ENCODE measurements around the gene CD300E.
"Not testable (repeated sequence)": the region's sequence is repeated elsewhere in the genome, so short reads cannot be mapped to it uniquely, and the experiment has no call there.

The CD300E gene

GRCh38 chr17:74599023-74599399 lies 24.5 kb downstream of the CD300E start:
- no peak for DNase-seq (ENCODE audit: low read depth, low spot score)

DNA sequence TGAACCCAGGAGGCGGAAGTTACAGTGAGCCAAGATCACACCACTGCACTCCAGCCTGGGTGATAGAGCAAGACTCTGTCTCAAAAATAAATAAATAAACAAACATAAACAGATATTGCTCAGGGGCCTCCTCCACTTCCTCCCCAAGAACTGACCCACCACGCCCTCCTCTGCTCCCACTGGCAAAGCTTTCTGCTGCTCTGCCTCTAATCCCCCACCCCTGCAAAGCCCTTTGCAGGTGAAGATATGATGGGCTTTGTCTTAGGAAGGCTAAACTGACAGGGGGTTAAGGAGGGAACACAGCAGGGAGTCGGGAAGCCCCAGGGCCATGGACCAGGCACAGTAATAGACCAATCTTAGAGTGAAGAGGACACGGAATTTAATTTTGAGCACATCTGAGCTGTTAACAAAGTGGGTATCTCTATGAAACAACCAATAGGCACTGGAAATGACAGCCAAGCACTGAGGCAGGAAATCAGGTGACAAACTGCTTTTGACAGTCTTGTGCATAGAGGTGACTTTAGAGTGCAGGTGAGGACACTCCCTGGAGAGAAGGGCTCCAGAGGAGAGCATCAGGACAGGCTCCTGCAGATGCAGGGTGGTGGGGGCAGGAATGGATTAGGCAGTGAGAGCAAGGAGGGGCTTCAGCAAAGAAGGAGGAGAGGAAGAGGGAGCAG lies 25.1 kb downstream of the CD300E start:
- DNase-seq (ENCODE audit: low read depth, low spot score) = no peak

DNA sequence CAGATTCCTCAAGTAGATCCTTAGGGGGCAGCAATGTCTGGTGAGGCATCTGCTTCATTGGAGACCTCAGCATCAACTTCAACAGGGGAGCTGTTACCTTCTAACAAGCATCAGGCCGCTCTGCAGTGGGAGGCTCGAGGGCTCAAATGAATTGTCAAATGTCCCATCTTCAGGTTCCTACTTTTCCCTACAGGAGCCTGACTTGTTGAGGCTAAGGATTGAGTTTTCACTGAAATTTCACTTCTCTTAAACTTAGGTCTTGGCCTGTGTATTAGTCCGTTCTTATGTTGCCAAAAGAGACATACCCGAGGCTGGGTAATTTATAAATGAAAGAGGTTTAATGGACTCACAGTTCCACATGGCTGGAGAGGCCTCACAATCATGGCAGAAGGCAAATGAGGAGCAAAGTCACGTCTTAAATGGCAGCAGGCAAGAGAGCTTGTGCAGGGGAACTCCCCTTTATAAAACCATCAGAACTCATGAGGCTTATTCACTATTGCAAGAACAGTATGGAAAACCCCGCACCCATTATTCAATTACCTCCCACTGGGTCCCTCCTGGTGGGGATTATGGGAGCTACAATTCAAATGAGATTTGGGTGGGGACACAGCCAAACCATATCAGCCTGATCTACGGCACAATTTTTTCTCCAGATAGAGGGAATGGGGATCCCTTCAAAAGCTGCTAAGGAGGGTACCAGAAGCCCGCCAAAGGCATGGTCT lies 26.3 kb downstream of the CD300E start:
- DNase-seq (ENCODE audit: low read depth, low spot score) = no peak

DNA sequence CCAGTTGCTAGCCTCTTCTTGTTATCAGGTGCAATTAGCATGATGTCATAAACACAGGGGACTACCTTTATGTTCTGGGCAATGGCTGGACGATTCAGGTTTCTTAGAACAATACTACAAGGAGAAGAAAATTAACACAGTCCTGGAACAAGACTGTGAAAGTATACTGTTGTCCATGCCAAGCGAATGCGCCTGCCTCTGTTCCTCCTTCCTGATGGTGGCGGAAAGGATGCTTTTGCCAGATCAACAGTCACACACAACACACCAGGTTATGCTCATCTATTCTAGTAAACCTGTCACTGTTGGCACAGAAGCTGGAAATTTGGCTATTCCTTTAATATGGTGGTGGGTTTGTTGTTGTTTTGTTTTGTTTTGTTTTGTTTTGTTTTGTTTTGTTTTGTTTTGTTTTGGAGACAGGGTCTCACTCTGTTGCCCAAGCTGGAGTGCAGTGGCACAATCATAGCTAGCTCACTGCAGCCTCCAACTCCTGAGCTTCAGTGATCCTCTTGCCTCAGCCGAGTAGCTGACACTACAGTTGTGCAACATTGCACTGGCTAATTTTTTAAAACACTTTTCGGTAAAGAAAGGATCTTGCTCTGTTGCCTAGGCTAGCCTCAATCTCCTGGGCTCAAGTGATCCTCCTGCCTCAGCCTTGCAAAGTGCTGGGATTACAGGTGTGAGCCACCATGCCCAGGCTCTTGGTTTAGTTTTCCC lies 28.3 kb downstream of the CD300E start:
- no peak for DNase-seq (ENCODE audit: low read depth, low spot score)

GRCh38 chr17:74592087-74592990 lies 31.2 kb downstream of the CD300E start, which contains the start of gene CD300LD:
Gene CD300LD, minus strand, starts transcription at chr17:74592283. Its CDS starts 81 bp downstream, at chr17:74592202.
- DNase-seq (ENCODE audit: low read depth, low spot score) = no peak

GRCh38 chr17:74591503-74591902 lies 32.0 kb downstream of the CD300E start:
- no peak for DNase-seq (ENCODE audit: low read depth, low spot score)

GRCh38 chr17:74585711-74586110 lies 37.8 kb downstream of the CD300E start:
- no peak for DNase-seq (ENCODE audit: low read depth, low spot score)

GRCh38 chr17:74584292-74585060 lies 39.1 kb downstream of the CD300E start:
- DNase-seq (ENCODE audit: low read depth, low spot score) = no peak

GRCh38 chr17:74582633-74583032 lies 40.9 kb downstream of the CD300E start:
- no peak for DNase-seq (ENCODE audit: low read depth, low spot score)

DNA sequence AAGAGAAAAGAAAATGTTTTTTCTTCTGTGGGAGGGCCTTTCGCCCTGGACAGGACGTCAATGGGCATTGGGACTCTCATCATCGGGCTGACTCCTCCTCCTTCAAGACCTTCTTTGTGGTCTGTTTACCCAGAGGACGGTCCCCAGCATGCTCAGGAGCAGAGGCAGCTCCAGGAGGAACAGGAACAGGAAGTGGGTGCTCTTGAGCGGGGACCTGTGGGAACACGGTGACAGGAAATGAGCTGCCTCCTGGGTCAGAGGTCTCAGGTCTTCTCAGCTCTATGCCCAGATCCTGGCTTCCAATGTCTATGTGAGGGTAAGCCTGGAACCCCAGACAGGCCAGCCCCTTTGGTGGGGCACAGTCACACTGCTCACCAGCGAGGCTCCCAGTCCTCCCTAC lies 43.6 kb downstream of the CD300E start:
- no peak for DNase-seq (ENCODE audit: low read depth, low spot score)

GRCh38 chr17:74578979-74579378 lies 44.6 kb downstream of the CD300E start:
- no peak for DNase-seq (ENCODE audit: low read depth, low spot score)

GRCh38 chr17:74574489-74575142 lies 48.9 kb downstream of the CD300E start:
- DNase-seq (ENCODE audit: low read depth, low spot score) = no peak

- not testable (repeated sequence) for DNase-seq (ENCODE audit: low read depth, low spot score)
Observed at GRCh38 chr17:74573635-74574034, 49.9 kb downstream of the CD300E start.

GRCh38 chr17:74573169-74573568 lies 50.4 kb downstream of the CD300E start:
- no peak for DNase-seq (ENCODE audit: low read depth, low spot score)

- no peak for DNase-seq (ENCODE audit: low read depth, low spot score)
Observed at GRCh38 chr17:74571621-74572270, 51.8 kb downstream of the CD300E start.

DNA sequence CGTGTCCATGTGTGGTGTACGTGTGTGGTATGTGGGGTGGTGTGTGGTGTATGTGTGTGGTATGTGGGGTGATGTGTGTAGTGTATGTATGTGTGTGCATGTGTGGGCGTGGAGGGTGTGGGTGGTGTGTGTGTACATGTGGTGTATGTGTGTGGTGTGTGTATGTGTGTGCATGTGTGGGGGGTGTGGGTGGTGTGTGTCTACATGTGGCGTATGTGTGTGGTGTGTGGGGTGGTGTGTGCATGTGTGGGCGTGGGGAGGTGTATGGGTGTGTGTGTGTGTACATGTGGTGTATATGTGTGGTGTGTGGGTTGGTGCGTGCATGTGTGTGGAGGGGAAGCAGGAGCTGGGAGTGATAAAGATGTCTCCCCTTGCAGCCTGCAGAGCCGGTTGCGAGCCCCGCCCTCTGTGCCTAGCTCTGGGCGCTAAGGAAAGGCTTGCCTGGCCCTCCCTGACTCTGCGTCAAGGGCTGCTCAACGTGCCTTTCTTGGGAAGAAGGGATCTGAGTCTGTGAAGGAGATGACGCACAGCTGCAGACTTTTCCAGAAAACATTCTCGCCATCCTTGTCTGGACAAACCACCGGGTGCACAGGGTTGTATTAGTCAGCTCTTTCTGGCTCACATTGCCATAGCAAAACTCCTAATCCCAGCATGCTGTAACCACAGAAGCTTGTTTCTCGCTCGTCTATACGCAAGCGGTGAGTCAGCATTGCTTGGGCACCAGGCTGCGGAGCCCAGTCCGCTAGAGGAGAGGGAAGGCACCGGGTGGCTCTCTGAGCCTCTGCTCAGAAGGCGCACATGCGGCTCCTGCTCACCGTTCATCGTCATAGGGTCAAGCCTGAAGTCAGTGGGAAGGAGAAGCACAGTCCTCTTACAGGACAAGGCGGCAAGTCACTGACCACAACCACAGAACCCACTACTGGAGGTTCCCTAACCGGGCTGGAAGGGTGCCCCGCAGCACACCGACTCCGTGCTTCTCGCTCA lies 54.2 kb downstream of the CD300E start:
- no peak for DNase-seq (ENCODE audit: low read depth, low spot score)

DNA sequence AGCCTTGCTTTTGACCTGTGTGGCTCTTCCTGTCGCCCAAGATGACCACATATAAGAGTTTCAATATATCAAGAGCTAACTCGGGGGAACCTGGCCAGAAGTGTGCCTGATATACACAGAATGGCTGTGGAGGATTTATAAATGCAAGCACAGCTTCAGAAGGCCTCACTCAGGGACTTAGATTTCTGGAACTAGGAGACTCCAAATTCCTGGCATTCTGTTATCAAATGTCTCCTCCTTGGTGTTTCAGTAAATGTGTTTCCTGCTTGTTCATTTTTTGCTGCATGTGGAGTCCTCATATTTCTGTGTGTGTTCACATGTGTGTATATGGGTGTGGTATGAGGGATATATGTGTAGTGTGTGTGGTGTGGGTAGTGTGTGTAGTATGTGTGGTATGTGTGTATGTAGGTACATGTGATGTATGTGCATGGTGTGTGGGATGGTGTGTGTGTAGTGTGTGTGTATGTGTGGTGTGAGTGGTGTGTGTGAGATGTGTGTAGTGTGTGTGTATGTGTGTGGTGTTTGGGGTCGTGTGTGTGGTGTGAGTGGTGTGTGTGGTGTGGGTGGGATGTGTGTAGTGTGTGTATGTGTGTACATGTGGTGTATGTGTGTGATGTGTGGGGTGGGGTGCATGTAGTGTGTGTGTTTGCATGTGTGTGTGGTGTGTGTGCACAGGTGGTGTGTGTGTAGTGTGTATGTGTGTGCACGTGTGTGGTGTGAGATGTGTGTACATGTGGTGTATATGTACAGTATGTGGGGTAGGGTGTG lies 55.2 kb downstream of the CD300E start:
- no peak for DNase-seq (ENCODE audit: low read depth, low spot score)

DNA sequence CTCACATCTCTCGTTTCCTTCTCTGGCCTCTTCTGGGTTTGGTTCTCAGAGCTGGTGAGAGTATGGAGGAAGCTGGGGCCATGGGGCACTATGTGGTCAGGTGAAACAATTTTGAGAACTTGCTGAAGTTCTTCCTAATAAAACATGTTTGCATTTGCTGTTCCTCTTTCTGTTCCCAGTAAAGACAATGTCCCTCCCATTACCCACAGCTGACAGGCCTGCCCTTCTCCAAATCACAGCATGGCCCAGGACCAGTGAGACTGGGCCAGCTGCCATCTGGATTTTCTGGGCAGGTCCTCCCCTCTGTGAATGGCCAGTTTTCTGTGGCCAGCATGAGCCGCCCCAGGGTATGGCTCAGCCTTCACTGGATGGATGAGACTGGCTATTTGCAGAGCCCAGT lies 56.1 kb downstream of the CD300E start, which contains the start of gene CD300H:
CD300H (minus strand) TSS at position 113 of the 400 bp plus-strand sequence.
- no peak for DNase-seq (ENCODE audit: low read depth, low spot score)
